Measurements from ENCODE around the gene LENG8. TPM values are rescaled to one million over a fixed set of nuclear protein-coding genes. Genes with fewer than 3 reads are reported as not detected.

LENG8 gene
- total and polyA plus RNA-seq, 2 of the 13 experiments (the other 11 are each of a cell fraction or from before 2014, with no cell fraction given), result 14.3 to 41.9 TPM

GRCh38 chr19:54448040-54448773 is 792 bp upstream of the LENG8 start (continued):
- TF ChIP-seq ZNF281 (CRISPR knock-in tag; IDR thresholded peaks at IDR 0.05; ENCODE audit: borderline replicate concordance) (peak; percentile 81), ZNF414 (CRISPR knock-in tag; IDR thresholded peaks at IDR 0.05) (peak; percentile 18; the same call in 1 of the 2 replicates), ZBTB10 (CRISPR knock-in tag; IDR thresholded peaks at IDR 0.05; ENCODE audit: borderline replicate concordance) (no peak), ZNF160 (CRISPR knock-in tag; IDR thresholded peaks at IDR 0.05) (peak; percentile 28; the same call in 1 of the 2 replicates), ZNF790 (CRISPR knock-in tag; IDR thresholded peaks at IDR 0.05; ENCODE audit: borderline replicate concordance) (0 out of 2 replicates have a peak, but pooled peaks have one; percentile 8), HNRNPL (IDR thresholded peaks at IDR 0.05; ENCODE audit: low read depth, low read length) (no peak), HNF1A (IDR thresholded peaks at IDR 0.05; ENCODE audit: low read depth) (no peak), HNF1A (CRISPR knock-in tag; IDR thresholded peaks at IDR 0.05; ENCODE audit: borderline replicate concordance) (no peak), ZNF501 (CRISPR knock-in tag; IDR thresholded peaks at IDR 0.05) (peak; percentile 81), POLR2A (IDR thresholded peaks at IDR 0.05; ENCODE audit: insufficient read depth in 1 of 2, low read depth in 2 of 2, low read length in 2 of 2) (peak in 1 of 2 experiments; percentile 28; a peak in 2 of 4 replicates), ZNF7 (CRISPR knock-in tag; IDR thresholded peaks at IDR 0.05) (0 out of 2 replicates have a peak, but pooled peaks have one; percentile 56), SIN3A (IDR thresholded peaks at IDR 0.05; ENCODE audit: borderline replicate concordance, low read depth, low read length) (0 out of 2 replicates have a peak, but pooled peaks have one; percentile 14), ZBTB4 (CRISPR knock-in tag; IDR thresholded peaks at IDR 0.05; ENCODE audit: borderline replicate concordance) (no peak), ZNF607 (CRISPR knock-in tag; IDR thresholded peaks at IDR 0.05; ENCODE audit: borderline replicate concordance) (0 out of 2 replicates have a peak, but pooled peaks have one; percentile 8)

Measured in HepG2 (cell line).